Natural killer cell (primary cell): Measurements from ENCODE around the gene ESYT2. TPM values are rescaled to one million over a fixed set of nuclear protein-coding genes. Genes with fewer than 3 reads are reported as not detected.

Experiments used
- ATAC-seq, 3 donors: fragments of 150-1000 bp in 2 of 3; fragments of 200-7000 bp in 1 of 3; cut with Tn5 transposase; 1 replicate in 1 of 3; 2 replicates in 2 of 3; pipeline ENCODE4 v1.10.0; 2021; ENCODE audit warnings: mild to moderate bottlenecking in 2 of 3, moderate library complexity in 2 of 3
- DNase-seq, 2 donors: peaks; one replicate each; pipeline versions ENCODE4 v3.0.0 to v3.0.0-alpha.2; 2013 to 2021; ENCODE audit warnings: mixed read lengths in 1 of 2
- H3K27ac ChIP-seq: one replicate; pipeline ENCODE4 v1.5.1; 2013; ENCODE audit warnings: mild to moderate bottlenecking, low read length
- H3K27me3 ChIP-seq: one replicate; pipeline ENCODE4 v1.6.1; 2013; ENCODE audit warnings: low read length; ENCODE audit not compliant: control insufficient read depth, insufficient read depth
- H3K36me3 ChIP-seq: one replicate; pipeline ENCODE4 v1.6.1; 2013; ENCODE audit warnings: low read length; ENCODE audit not compliant: control insufficient read depth, insufficient read depth
- H3K4me1 ChIP-seq: one replicate; pipeline ENCODE4 v1.6.1; 2013; ENCODE audit warnings: low read length; ENCODE audit not compliant: control insufficient read depth, insufficient read depth
- H3K4me3 ChIP-seq: one replicate; pipeline ENCODE4 v1.5.1; 2013; ENCODE audit warnings: low read length
- H3K9me3 ChIP-seq: one replicate; pipeline ENCODE4 v1.6.1; 2013; ENCODE audit warnings: low read length; ENCODE audit not compliant: control insufficient read depth, insufficient read depth
- H3K27ac Mint-ChIP-seq, 2 donors: one replicate each; pipeline ENCODE4 v1.8.0; 2022; ENCODE audit warnings: mild to moderate bottlenecking in 2 of 2, mixed read lengths in 2 of 2, moderate library complexity in 1 of 2
- H3K27me3 Mint-ChIP-seq, 2 donors: one replicate each; pipeline ENCODE4 v1.8.0; 2022; ENCODE audit warnings: low read depth in 2 of 2, mixed read lengths in 2 of 2
- H3K36me3 Mint-ChIP-seq: one replicate; pipeline ENCODE4 v1.8.0; 2022; ENCODE audit warnings: mixed read lengths
- H3K4me1 Mint-ChIP-seq, 2 donors: one replicate each; pipeline ENCODE4 v1.8.0; 2022; ENCODE audit warnings: mixed read lengths in 2 of 2
- H3K4me3 Mint-ChIP-seq: one replicate; pipeline ENCODE4 v1.8.0; 2022; ENCODE audit warnings: mild to moderate bottlenecking, moderate library complexity, mixed read lengths
- H3K9me3 Mint-ChIP-seq, 2 donors: one replicate each; pipeline ENCODE4 v1.8.0; 2022; ENCODE audit warnings: mixed read lengths in 2 of 2
- WGBS: methylation state at CpG from one replicate; pipeline ENCODE4 v1.1.7; 2013; ENCODE audit warnings: missing lambda C conversion rate; ENCODE audit not compliant: insufficient coverage; 5-methylcytosine and 5-hydroxymethylcytosine counted together
- intact Hi-C: fragments of 100-400 bp; cut with micrococcal nuclease; formaldehyde crosslinking; loops from one replicate; pipeline ENCODE4 v1.14.2; 2022
- total RNA-seq, 4 donors: library from RNA; stranded (reverse); fragments of 120-200 nt in 1 of 4; gene quantifications; one replicate each; pipeline versions ENCODE4 v1.2.3 to v1.2.4, GENCODE V29; 2013 to 2022
- TF ChIP-seq, protein P1 (sequence below): fragments of 200-600 bp; IDR thresholded peaks from one replicate; pipeline ENCODE4 v1.8.0; 2022; ENCODE audit warnings: antibody characterized with exemption

The ESYT2 gene
- total RNA-seq, 3 donors from 2014 or later (not counting 1 experiment from before 2014, with no cell fraction given): 137 to 163 (median 160) TPM

DNA sequence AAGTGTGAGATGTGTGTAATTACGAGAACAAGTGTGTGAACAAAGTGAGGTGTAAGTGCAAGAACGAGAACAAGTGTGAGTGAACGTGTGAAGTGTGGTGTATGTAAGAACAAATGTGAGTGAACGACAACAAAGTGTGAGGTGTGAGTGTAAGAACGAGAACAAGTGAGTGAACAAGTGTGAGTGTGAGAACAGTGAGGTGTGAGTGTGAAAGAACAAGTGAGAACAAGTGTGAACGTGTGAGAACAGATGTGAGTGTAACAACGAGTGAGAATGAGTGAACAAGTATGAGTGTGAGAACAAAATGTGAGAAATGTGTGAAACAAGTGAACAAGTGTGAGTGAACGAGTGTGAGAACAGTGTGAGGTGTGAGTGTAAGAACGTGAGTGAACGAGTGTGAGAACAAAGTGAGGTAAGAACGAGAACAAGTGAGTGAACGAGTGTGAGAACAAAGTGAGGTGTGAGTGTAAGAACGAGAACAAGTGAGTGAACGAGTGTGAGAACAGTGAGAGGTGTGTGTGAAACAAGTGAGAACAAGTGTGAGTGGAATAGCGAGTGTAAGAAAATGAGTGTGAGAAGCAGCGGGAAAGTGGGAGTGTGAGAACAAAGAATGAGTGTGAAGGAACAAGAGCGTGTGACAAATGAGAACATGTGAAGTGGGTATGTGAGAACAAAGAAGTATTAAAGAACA, 47.2 kb downstream of the ESYT2 start:
- no peaks in the 10 kb centered on the region for H3K9me3 Mint-ChIP-seq
- 88% methylated on average over 17 of the region's 17 CpGs for WGBS
- H3K27me3 Mint-ChIP-seq: no peaks in the 10 kb centered on the region
- Histone ChIP-seq H3K36me3 (peaks cover 66% of the 10 kb centered on the region), H3K4me1 (peaks cover 9% of the 10 kb centered on the region), H3K9me3 (no peaks in the 10 kb centered on the region), H3K27ac (no peak overlapping the region), H3K27me3 (no peaks in the 10 kb centered on the region), H3K4me3 (no peak overlapping the region)
- H3K27ac Mint-ChIP-seq: no peak overlapping the region
- no peak overlapping the region for H3K4me3 Mint-ChIP-seq
- ATAC-seq: peak in 1 of 3 donors; percentile 11
- intact Hi-C loops: no loop called here
- DNase-seq: no peak
- no peaks in the 10 kb centered on the region for H3K36me3 Mint-ChIP-seq
- TF ChIP-seq, protein P1, sequence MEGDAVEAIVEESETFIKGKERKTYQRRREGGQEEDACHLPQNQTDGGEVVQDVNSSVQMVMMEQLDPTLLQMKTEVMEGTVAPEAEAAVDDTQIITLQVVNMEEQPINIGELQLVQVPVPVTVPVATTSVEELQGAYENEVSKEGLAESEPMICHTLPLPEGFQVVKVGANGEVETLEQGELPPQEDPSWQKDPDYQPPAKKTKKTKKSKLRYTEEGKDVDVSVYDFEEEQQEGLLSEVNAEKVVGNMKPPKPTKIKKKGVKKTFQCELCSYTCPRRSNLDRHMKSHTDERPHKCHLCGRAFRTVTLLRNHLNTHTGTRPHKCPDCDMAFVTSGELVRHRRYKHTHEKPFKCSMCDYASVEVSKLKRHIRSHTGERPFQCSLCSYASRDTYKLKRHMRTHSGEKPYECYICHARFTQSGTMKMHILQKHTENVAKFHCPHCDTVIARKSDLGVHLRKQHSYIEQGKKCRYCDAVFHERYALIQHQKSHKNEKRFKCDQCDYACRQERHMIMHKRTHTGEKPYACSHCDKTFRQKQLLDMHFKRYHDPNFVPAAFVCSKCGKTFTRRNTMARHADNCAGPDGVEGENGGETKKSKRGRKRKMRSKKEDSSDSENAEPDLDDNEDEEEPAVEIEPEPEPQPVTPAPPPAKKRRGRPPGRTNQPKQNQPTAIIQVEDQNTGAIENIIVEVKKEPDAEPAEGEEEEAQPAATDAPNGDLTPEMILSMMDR: no peak
- peaks cover 19 to 27% of the 10 kb centered on the region in 2 donors for H3K4me1 Mint-ChIP-seq

DNA sequence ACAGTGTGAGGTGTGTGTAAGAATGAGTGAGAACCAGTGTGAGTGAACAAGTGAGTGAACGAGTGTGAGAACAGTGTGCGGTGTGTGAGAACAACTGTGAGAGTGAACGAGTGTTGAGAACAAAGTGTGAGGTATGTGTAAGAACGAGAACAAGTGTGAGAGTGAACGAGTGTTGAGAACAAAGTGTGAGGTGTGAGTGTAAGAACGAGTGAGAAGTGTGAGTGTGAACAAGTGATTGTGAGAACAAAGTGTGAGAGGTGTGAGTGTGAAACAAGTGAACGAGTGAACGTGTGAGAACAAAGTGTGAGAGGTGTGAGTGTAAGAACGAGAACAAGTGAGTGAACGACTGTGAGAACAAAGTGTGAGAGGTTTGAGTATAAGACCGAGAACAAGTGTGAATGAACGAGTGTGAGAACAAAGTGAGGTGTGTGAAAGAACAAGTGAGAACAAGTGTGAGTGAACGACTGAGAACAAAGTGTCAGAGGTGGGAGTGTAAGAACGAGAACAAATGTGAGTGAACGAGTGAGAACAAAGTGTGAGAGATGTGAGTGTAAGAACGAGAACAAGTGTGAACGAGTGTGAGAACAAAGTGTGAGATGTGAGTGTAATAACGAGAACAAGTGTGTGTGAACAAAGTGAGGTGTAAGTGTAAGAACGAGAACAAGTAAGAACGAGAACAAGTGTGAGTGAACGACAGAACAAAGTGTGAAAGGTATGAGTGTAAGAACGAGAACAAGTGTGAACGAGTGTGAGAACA, 47.9 kb downstream of the ESYT2 start:
- Mint-ChIP-seq H3K4me3 (no peak overlapping the region), H3K9me3 (no peaks in the 10 kb centered on the region), H3K4me1 (peaks cover 22 to 28% of the 10 kb centered on the region in 2 donors), H3K36me3 (no peaks in the 10 kb centered on the region), H3K27me3 (no peaks in the 10 kb centered on the region), H3K27ac (no peak overlapping the region)
- DNase-seq (no peak), ATAC-seq (no peak)
- WGBS: 95% methylated on average over 23 of the region's 23 CpGs
- Histone ChIP-seq H3K4me3 (no peak overlapping the region), H3K36me3 (peaks cover 62% of the 10 kb centered on the region), H3K27ac (no peak overlapping the region), H3K27me3 (no peaks in the 10 kb centered on the region), H3K9me3 (no peaks in the 10 kb centered on the region), H3K4me1 (peaks cover 9% of the 10 kb centered on the region)
- intact Hi-C loops: no loop called here
- TF ChIP-seq, protein P1: no peak

DNA sequence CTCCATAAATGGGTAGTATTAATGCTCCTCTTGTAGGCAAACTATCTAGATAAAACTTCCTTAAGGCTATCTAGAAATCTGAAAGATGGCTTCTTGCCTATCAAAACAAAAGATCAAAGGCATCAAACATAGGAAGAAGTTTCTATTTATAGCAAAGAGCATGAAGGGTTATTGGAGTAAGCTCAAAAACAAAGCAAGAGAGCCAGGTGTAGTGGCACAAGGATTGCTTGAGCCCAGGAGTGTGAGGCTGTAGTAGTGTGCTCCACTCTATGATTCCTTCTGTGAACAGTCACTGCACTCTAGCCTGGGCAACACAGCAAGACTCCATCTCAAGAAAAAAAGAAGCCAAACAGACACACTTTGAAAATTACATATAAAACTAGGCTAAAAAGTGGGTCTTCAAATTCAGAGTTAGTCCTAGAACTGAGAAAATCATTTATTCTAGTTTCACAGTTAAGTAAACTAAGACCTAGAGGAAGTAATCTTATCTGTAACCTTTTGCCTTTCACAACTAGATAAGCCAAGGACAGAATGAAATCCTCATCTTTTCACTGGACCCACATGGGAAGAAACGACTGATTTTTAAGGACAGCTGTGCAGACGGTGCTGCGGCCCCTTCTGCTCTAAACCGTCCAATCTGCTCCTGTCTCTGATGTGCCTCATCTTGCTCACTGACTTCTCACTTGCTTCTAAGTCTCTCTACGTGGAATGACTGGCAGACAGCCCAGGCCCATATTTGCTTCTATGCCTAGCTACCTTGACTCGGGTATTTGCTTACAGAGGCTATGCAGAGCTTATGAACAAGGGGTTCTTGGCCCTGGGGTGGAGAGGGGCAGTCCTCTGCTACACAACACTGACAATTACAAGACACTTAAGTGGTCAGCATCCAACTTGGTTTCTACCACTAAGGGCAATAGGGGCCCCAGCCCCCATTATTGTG, 50.0 kb downstream of the ESYT2 start:
- Mint-ChIP-seq H3K27ac (no peak overlapping the region), H3K36me3 (no peaks in the 10 kb centered on the region), H3K27me3 (no peaks in the 10 kb centered on the region), H3K4me3 (no peak overlapping the region), H3K9me3 (no peaks in the 10 kb centered on the region), H3K4me1 (peaks cover 30 to 39% of the 10 kb centered on the region in 2 donors)
- Histone ChIP-seq H3K4me3 (no peak overlapping the region), H3K27ac (peak overlapping the region; percentile 21), H3K36me3 (peaks cover 59% of the 10 kb centered on the region), H3K27me3 (no peaks in the 10 kb centered on the region), H3K4me1 (peaks cover 9% of the 10 kb centered on the region), H3K9me3 (no peaks in the 10 kb centered on the region)
- intact Hi-C loops: no loop called here
- ATAC-seq (no peak), DNase-seq (peak in 1 of 2 donors; percentile 23)
- WGBS: 87% methylated on average over 6 of the region's 6 CpGs
- TF ChIP-seq, protein P1: no peak
